ENCODE measurements around the gene WDR1.

WDR1 gene

GRCh38 chr4:10116569-10117358 lies at the start of gene WDR1:
WDR1 (minus strand) TSS chr4:10116799; CDS start chr4:10116666, 133 bp downstream.
- DNase-seq = peak; percentile 85 to 96

- peak in 1 of 2 donors; percentile 19 for DNase-seq
Observed at GRCh38 chr4:10164877-10165283, 48.3 kb upstream of the WDR1 start.

GRCh38 chr4:10163296-10163695 lies 46.7 kb upstream of the WDR1 start:
- DNase-seq = no peak

GRCh38 chr4:10162341-10163000 lies 45.9 kb upstream of the WDR1 start:
- DNase-seq = no peak

- peak in 1 of 2 donors; percentile 5 for DNase-seq
Observed at GRCh38 chr4:10161840-10162239, 45.2 kb upstream of the WDR1 start.

GRCh38 chr4:10161146-10161545 lies 44.5 kb upstream of the WDR1 start:
- DNase-seq = no peak

- no peak for DNase-seq
Observed at GRCh38 chr4:10160281-10160856, 43.8 kb upstream of the WDR1 start.

- DNase-seq = no peak
Observed at GRCh38 chr4:10159671-10160070, 43.1 kb upstream of the WDR1 start.

GRCh38 chr4:10158333-10158942 lies 41.8 kb upstream of the WDR1 start:
- no peak for DNase-seq

GRCh38 chr4:10157478-10158332 lies 41.1 kb upstream of the WDR1 start:
- peak; percentile 15 to 30 for DNase-seq

GRCh38 chr4:10154241-10154640 lies 37.6 kb upstream of the WDR1 start:
- DNase-seq = no peak

GRCh38 chr4:10153161-10153560 lies 36.6 kb upstream of the WDR1 start:
- no peak for DNase-seq

- DNase-seq = no peak
Observed at GRCh38 chr4:10151182-10151581, 34.6 kb upstream of the WDR1 start.

- no peak for DNase-seq
Observed at GRCh38 chr4:10144966-10145365, 28.4 kb upstream of the WDR1 start.

- DNase-seq = no peak
Observed at GRCh38 chr4:10144479-10144878, 27.9 kb upstream of the WDR1 start.

GRCh38 chr4:10143171-10143570 lies 26.6 kb upstream of the WDR1 start:
- DNase-seq = no peak

- DNase-seq = no peak
Observed at GRCh38 chr4:10140866-10141759, 24.5 kb upstream of the WDR1 start.

- no peak for DNase-seq
Observed at GRCh38 chr4:10139518-10139917, 22.9 kb upstream of the WDR1 start.

- no peak for DNase-seq
Observed at GRCh38 chr4:10135260-10135659, 18.7 kb upstream of the WDR1 start.

- no peak for DNase-seq
Observed at GRCh38 chr4:10134141-10134540, 17.5 kb upstream of the WDR1 start.

GRCh38 chr4:10131202-10131601 lies 14.6 kb upstream of the WDR1 start:
- no peak for DNase-seq

Data from stimulated activated CD4-positive, alpha-beta T cell treated with anti-CD3 and anti-CD28 coated beads, Interleukin-2, amount 100 ng/mL, for 48 hours (primary cell).